ENCODE measurements around the gene SIK3.

- no peak for TF ChIP-seq CTCF (IDR thresholded peaks at IDR 0.05)
- no peak for TF ChIP-seq ZFX (IDR thresholded peaks at IDR 0.05; ENCODE audit: borderline replicate concordance)
Observed at GRCh38 chr11:117134431-117134830, 36.2 kb upstream of the SIK3 start.
